Hindlimb muscle (tissue), 1 donor: ENCODE data around the gene MRPL58. TPM values are rescaled to one million over a fixed set of nuclear protein-coding genes. Genes with fewer than 3 reads are reported as not detected.
A peak's percentile ranks its signal among the peaks of the same experiment; 100 is the strongest.

ENCODE experiments used
- DNase-seq: peaks from one replicate; pipeline ENCODE4 v3.0.0-alpha.2; 2013
- polyA plus RNA-seq: library from polyadenylated mRNA; unstranded; fragments of 120-200 nt; gene quantifications from one replicate; pipeline ENCODE4 v1.2.1, GENCODE V29; 2013; ENCODE audit not compliant: insufficient read length

MRPL58 gene
- polyA plus RNA-seq, 1 donor = 21.2 TPM

GRCh38 chr17:75048249-75048878, 35.9 kb downstream of the MRPL58 start:
- DNase-seq = peak; percentile 45

- DNase-seq = no peak
These were observed 36.6 kb downstream of the MRPL58 start for GRCh38 chr17:75049057-75049456.

GRCh38 chr17:75049706-75050105, 37.2 kb downstream of the MRPL58 start:
- DNase-seq = no peak

- DNase-seq = no peak
These were observed 39.5 kb downstream of the MRPL58 start for GRCh38 chr17:75051941-75052340.

- DNase-seq = peak; percentile 64
These were observed 47.2 kb downstream of the MRPL58 start for GRCh38 chr17:75059369-75060345.

- DNase-seq = no peak
These were observed 48.1 kb downstream of the MRPL58 start for GRCh38 chr17:75060434-75061054.

GRCh38 chr17:75061055-75061438, 48.6 kb downstream of the MRPL58 start:
- no peak for DNase-seq

GRCh38 chr17:75061618-75062017, 49.1 kb downstream of the MRPL58 start:
- no peak for DNase-seq

GRCh38 chr17:75063201-75063600, 50.7 kb downstream of the MRPL58 start:
- no peak for DNase-seq

- no peak for DNase-seq
These were observed 51.2 kb downstream of the MRPL58 start for GRCh38 chr17:75063626-75064025.

- DNase-seq = no peak
These were observed 51.6 kb downstream of the MRPL58 start for GRCh38 chr17:75064040-75064439.

- DNase-seq = no peak
These were observed 52.0 kb downstream of the MRPL58 start for GRCh38 chr17:75064460-75064859.

GRCh38 chr17:75064867-75065561, 52.5 kb downstream of the MRPL58 start:
- no peak for DNase-seq

GRCh38 chr17:75065562-75066151, 53.2 kb downstream of the MRPL58 start:
- DNase-seq = no peak

GRCh38 chr17:75067856-75068255, 55.4 kb downstream of the MRPL58 start:
- DNase-seq = no peak

- DNase-seq = no peak
These were observed 56.3 kb downstream of the MRPL58 start for GRCh38 chr17:75068750-75069149.

- DNase-seq = no peak
These were observed 57.3 kb downstream of the MRPL58 start for GRCh38 chr17:75069783-75070182.

Other genes with a start within 250 kb of the MRPL58 start
- 33.8 TPM for gene NAT9, start 236.3 kb upstream of the MRPL58 start, polyA plus RNA-seq
- 0.93 TPM for gene GRIN2C, start 152.8 kb upstream of the MRPL58 start, polyA plus RNA-seq
- gene FDXR, start 139.7 kb upstream of the MRPL58 start, polyA plus RNA-seq = 2.5 TPM
- not detected for gene FADS6, start 119.0 kb upstream of the MRPL58 start, polyA plus RNA-seq
- not detected for gene USH1G, start 89.4 kb upstream of the MRPL58 start, polyA plus RNA-seq
- gene OTOP2, start 88.4 kb upstream of the MRPL58 start, polyA plus RNA-seq = not detected
- not detected for gene OTOP3, start 76.8 kb upstream of the MRPL58 start, polyA plus RNA-seq
- gene HID1, start 39.9 kb upstream of the MRPL58 start, polyA plus RNA-seq = 7.9 TPM
- 7.1 TPM for gene CDR2L, start 25.0 kb upstream of the MRPL58 start, polyA plus RNA-seq
- 216 TPM for gene ATP5PD, start 34.3 kb downstream of the MRPL58 start, polyA plus RNA-seq
- 25.1 TPM for gene KCTD2, start 34.6 kb downstream of the MRPL58 start, polyA plus RNA-seq
- gene SLC16A5, start 75.3 kb downstream of the MRPL58 start, polyA plus RNA-seq = 11.2 TPM
- gene ARMC7, start 97.3 kb downstream of the MRPL58 start, polyA plus RNA-seq = 8.1 TPM
- gene NT5C, start 119.1 kb downstream of the MRPL58 start, polyA plus RNA-seq = 48.7 TPM
- 374 TPM for gene JPT1, start 141.8 kb downstream of the MRPL58 start, polyA plus RNA-seq
- 309 TPM for gene SUMO2, start 170.3 kb downstream of the MRPL58 start, polyA plus RNA-seq
- 40.7 TPM for gene NUP85, start 193.0 kb downstream of the MRPL58 start, polyA plus RNA-seq
- 31.5 TPM for gene GGA3, start 248.9 kb downstream of the MRPL58 start, polyA plus RNA-seq
- gene MRPS7, start 249.2 kb downstream of the MRPL58 start, polyA plus RNA-seq = 57.6 TPM